HG02678 (cell line): ENCODE measurements around the gene TLDC2.

Source experiments
- ATAC-seq: cut with Tn5 transposase; IDR thresholded peaks from one replicate; pipeline ENCODE4 v1.9.1; 2021; ENCODE audit warnings: mild to moderate bottlenecking, moderate library complexity; ENCODE audit not compliant: unreplicated experiment

Gene TLDC2

DNA sequence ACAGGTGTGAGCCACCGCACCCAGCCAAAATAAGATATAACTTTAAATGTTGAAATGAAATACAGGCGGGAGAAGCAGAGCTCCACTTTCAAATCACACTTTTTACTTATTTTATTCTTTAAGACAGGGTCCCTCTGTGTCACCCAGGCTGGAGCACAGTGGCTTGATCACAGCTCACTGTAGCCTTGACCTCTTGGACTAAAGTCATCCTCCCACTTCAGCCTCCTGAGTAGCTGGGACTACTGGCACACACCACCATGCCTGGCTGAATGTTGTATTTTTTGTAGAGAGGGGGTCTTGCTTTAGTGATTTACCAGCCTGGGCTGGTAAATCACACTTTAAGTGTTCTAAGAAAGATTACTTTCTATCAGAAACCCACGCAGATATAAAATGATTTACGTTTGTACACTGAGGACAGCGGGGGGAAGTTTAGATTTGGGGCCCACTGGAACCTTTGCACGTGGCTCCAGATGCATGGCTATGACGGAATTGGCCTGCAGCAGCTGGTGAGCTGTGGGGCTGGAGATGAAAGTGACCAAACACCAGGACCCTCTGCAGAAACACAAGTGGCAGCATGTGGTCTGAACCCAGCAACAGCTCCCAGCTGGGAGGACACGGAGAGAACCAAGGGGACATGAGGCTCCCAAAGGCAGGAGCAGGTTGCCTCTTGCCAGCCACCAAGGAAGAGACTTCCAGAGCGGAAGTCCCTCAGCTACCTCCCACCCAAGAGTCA is 26.4 kb upstream of the TLDC2 start:
- ATAC-seq: no peak

DNA sequence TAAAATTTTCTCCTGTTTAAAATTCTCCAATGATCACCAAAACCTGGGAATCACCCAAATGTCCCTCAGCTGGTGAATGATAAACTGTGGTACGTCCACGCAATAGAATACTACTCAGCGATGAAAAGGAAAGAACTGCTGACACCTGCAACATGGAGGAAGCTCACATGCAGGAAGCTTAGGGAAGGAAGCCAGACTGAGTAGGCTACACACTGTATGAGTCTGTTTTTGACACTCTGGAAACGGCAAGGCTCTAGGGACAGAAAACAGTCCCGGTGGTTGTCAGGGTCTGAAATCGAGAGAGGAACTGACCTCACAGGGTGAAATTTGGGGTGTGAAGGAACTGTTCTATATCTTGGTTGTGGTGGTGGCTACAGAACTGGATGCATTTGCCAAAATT is 25.2 kb upstream of the TLDC2 start:
- no peak for ATAC-seq

DNA sequence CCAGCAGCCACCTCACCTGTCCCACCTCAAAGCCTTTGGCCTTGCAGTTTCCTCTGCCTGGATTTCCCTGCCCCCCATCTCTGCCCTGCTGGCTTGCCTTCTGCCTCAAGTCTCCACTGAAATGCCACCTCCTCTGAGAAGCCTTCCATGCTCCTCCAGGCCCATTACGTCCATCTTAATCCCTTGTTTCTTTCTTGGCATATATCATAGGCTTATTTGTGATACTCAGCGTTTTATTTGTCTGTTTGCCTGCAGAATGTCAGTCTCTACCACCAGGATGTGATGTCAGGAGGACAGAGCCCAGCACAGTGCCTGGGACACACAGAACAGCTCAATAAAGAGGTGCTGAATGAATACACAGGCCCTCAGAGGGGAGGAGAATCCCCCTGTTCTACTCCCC is 24.4 kb upstream of the TLDC2 start:
- no peak for ATAC-seq

DNA sequence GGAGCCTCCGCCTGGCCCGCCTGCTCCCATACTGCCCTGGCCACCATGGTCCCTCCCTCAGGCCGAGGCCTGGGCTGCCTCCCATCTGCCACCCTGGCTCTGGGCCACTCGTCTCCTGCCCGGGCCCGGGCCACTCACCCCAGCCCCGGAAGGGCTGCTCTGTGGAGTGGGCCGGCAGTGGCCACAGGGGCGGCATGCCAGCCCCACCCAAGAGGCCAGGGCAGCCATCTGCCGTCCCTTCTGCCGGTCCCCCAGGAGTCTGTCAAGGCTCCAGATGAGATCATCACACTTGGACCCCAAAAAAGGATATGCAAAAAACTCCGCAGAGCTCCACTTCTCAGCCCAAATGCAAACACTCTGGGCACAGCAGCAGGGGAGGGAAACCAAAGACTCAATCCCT is 23.8 kb upstream of the TLDC2 start:
- ATAC-seq: no peak

DNA sequence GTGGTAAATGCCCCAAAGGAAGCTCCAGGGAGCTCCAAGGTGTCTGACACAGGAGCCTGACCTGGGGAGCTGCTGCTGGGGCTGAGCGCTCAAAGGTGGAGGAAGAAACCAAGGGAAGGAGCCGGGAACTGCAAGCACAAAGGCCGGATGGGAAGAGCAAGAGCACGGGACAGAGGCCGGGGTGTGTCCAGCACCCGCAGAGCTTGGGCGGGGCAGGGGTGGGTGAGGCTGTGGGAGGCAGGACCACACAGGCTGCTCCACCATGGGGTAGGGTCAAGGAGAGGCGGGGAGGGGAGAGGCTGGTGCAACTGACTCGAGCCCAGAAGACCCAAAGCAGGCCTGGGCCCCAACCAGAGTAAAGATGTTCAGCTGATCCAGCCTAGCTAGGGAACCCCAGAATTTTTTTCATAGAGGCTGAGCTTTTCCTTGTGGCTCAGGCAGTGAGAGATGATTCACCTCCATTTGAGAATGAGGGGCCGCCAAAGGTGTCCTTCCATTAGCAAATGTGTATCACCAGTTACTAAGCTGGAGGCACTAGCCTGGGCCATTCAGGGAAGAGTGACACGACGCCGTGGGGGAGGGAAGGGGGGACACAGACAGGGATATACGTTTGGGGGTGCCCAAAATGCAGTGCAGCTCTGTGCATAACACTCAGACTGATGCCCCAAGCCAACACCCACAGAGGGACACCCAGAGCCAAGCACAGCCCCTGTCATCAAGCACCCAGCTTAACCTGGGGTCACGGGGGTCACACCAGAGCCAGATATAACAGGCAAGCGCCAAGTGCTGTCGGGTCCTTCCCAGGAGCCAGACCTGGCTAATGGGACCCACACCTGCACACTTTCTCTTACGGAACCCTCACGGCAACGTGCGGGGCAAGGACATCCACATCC is 21.3 kb upstream of the TLDC2 start:
- ATAC-seq: no peak

DNA sequence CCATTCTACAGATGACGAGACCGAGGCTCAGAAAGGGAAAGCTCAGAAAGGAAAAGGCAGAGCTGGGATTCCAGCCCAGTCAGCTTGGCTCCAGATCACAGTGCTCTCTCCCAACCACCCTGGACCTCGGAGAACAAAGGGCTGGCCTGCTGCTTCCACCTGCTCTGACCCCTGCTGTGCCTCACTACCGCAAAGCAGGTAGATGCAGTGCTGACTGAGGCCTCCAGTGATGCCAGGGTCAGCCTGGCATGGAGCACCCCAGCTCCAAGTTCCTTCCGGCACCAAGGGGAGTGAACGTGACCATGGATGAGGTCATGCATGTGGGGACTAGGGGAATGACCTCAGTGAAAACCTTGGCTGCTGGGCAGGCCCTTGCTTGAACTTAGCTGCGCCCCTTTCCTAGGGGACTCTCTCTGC is 20.7 kb upstream of the TLDC2 start:
- no peak for ATAC-seq

DNA sequence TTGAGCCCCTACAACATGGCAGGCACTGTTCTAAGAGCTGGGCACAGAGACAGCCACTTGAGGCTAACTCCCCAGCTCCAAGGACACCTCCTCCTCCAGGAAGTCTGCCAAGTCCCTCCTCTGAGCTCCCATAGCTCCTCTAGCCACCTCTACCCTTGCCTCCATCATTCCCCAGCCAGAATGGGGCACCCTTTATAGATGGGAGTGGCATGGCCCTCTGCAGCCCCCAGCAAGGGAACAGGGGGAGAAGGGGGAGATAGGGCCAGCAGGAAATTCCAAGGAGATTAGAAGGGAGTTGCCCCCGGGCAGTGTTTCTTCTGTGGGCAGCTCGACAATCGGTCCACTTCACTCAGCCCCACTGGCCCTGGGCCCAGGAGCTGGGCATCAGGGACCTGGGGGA is 19.7 kb upstream of the TLDC2 start:
- no peak for ATAC-seq

DNA sequence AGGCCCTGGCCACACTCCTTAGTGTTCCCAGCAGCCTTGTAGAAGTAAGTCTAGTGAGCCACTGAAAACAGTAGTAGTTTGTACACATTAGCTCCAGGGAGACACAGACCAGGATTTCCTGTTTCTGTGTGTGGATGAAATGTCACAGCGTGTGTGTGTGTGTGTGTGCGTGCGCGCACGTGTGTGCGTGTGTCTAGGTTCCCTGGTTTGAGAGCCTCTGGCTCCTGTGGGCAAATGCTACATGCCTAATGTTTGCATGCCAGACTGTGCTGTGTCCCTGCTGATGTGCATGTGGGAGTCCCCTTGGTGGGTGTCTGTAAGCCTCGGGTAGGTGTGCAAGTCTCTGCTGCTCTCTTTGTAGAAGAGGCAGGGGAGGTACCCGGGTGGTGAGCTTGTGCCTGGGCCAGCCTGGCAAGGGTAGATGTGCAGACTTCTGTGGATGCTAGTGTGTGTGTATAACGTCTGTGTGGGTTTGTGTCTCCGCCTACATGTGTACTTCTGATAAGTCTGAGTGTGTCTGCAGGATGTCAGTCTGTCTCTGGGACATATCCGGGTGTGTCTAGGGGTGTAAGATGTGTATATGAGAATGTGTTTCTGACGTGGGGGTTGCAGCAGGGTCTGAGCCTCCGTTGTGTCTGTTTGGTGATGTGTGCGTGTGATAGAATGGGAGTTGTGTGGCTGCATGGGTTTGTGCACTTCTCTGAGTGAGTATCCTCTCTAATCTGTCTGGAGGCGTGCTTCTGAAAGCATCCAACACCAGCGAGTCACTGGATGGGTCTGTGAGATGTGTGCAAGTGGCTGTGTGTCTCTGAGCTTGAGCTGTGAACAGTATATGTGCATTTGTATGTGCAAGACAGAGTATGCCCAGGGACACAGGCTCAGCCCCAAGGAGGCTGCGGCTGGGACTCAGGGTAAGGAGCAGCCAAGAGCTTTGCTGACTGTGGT is 19.0 kb upstream of the TLDC2 start:
- ATAC-seq: no peak

DNA sequence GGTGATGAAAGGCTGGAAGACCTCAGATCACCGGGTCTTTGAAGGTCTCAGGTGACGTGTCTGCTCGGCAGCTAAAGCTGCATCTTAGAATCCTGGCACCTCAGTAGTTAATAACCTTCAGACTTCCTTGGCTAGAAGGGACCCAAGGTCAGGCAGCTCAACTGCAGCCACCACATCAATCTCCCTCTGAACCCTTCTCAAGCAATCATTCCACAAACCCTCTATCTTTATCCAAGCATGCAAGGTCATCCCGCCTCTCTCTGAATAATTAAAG is 16.7 kb upstream of the TLDC2 start:
- ATAC-seq: no peak

DNA sequence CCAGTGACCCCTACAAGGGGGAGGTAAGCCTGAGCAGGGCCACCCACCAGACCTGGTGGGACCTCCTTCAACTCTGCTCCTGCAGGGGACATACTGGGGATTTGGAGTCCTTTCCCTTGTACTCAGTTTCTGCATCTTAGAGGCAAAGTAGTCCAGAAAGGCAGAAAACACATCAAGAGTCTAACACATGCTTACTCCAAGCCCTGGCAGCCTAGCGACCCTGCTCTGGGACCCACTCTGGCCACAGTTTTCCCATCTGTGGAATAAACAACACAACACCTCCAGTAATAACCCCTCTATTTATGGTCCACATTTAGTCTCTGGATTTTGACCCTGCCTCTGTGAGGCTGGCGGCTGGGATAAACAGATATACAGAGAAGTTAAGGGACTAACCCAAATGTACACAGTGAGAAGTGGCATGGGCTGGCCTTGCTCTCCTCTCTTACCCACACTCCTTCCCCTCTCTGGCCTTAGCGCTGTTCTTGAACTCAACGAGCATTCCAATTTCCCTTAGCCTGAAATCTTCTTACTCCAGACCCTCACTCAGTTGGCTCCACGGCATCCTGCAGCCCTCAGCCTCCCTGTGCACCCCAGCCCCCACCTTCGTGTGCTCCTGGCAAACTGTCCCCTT is 16.1 kb upstream of the TLDC2 start:
- ATAC-seq: no peak

DNA sequence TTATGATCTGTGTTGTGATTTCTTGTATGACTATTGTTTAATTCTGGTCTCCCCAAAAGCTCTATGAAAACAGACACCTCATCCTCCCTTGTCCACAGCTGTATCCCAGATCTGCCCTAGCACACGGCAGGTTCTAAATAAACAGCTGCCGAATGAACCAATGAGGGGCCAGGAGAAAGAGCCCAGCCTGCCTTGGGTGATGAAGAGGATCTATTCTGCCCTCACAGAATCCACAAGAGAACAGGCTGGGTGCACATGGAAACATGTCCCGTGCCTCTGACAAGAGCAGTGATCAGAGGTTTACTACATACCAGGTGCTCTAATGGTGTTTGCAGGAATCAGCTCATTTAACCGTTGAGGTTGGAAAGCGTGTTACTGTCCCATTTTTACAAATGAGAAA is 15.6 kb upstream of the TLDC2 start:
- no peak for ATAC-seq

DNA sequence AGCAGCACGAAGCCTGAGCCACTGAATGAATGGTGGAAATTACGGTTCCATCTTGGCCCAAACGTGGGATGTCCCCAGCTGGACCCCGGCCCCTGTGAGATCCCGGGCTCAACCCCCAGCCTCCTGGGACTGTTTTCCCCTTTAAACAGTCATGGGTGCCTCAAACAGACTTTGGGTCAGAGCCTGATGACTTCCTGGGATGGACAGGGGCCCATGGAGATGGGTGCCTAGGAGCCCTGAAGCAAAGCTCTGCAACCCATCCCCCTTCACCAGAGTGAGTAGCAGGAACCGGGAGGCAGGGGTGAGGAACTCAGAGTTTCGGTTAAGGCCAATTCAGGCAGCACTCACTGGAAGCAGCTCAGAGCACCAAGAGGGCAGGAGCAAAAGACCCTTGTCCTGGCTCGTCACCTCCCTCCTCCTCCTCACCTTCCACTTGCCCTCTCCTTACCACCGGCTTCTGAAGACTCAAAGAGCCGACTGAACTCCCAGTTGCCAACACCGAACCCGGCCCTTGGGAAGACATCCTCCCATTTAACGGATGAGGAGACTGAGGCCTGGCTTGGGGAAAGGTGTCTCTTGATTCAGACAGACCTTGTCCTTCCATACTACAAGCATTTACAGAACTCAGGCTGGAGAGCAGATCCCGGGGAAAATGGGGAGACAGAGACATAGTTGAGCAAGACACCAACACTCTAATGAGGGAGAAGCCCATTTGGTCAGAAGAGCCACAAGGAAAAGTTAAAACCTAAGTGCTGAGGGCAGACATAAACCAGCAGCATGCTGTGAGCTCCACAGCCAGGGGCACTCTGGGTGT is 14.9 kb upstream of the TLDC2 start:
- ATAC-seq: no peak

DNA sequence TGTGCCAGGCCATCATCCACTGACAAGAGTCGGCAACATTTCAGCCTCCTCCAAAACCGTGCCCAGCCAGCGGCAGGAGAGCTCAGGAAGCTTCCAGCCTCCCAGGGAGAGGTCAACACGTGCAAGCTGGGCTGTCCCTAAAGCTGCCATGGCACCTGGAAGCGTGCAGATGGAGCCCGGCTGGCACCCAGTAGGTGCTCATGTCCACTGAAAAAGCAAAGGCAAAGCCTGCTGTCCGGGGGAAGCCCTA is 14.4 kb upstream of the TLDC2 start:
- ATAC-seq: no peak

DNA sequence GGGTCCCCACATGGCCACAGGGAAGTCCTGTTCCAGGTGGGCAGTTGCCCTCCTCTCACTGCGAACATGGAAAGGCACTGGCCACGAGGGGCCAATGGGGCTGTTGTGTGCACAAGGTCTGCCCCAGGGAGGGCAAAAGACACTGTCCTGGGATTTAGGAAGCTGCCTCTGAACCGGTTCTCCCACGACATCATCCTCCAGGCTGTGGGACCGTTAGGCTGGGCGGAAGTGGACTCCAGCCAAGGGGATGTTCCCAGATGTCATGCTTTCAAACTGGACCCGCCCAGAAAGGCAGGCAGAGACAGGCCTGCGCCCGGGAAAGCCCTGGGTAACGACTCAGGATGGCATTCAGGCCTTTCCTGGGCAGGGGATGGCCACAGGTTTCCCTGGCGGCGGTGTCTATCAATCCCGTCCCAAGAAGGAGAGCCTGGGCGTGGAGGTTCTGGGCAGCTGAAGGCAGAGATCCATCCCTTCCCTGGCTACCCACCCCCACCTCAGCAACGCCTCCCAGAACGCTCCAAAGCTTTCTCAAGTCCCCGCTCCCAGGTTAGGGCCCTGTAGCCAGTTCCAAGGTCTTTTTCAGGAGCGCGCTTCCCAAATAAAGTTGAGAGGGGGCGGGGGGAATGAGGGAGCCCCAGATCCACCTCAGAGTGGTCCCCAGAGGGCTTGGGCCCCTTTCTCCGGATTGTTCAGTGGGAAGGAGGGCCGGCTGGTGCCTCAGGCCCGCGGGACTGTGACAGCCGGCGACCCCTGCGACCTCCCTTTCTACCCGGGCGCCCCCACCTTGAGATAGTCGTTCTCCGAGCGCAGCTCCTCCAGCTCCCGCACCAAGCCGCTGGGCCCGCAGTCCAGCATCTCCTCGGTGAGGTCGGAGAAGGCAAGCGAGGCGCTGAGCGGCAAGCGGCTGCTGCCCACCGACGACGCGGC is 13.8 kb upstream of the TLDC2 start:
- ATAC-seq: no peak

DNA sequence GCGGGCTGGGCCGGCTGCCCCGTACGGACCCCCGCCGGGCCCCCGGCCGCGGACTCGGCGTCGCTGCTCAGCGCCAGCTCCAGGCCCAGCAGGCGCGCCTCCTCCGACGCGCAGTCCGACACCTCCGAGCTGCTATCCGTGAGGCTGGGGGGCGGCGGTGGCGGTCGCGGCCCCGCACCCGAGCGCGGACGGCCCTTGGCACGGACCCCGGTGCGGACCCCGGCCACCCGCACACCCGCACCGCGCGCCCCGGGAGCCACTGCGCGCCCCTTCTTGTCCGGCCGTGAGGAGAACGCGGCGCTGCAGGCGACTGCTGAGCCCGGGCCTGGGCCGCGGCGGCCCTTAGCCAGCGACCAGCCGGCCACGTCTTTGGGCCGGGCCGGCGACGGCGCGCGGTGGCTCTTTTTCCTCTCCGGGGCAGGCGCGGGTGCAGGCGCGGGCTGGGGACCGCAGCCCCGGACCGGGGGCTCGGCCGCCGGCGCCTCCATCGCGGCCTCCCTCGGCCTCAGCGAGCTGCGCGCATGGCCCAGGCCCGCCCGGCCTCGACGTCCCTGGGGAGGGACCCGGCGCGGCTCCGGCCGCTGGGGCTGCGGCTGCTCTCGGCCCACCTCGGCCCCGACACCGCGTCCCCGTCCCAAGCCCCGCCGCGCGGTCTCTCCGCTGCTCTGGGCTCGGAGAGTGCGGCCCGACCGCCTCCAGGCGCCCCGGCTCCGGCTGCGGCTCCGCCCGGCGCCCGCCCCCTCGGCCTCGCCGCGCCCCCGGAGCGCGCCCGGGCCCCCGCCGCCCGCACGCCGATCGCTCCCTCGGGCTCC is 12.9 kb upstream of the TLDC2 start:
- peak; percentile 48 for ATAC-seq

DNA sequence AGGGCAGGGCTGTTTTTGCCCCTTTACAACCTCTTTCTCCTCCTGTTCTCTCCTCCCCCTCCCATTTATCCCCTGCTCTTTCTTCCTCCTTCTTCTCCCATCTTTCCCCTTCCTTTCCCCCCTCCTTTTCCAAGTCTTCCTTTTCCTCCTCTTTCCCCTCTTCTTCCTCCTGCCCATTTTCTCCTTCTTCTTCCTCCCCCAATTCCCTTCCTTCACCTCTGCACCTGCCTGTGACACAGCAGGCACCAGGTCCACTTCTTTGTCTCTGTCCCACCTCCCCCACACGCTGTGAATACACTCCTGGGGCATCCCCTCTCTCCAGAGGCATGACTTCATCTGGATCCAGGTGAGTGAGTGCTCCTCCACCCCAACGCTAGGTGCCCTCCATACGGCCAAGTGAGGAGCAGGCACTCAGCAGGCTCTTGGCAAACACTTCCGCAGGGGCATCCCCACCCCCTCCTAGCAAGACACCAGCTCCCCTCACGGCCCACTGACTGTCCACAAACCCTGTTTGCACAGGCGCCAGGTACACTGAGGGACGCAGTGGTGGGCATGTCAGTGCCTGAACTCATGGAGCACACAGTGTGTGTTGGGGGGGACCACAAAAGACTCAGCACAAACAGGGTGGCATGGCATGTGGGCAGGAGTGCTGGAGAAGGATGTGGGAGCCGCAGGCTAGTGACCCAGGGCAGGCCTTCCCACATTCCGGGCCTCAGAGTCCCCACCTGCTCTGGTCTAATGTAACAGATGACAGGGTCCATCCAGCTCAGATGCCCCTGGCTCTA is 10.7 kb upstream of the TLDC2 start:
- ATAC-seq: no peak

DNA sequence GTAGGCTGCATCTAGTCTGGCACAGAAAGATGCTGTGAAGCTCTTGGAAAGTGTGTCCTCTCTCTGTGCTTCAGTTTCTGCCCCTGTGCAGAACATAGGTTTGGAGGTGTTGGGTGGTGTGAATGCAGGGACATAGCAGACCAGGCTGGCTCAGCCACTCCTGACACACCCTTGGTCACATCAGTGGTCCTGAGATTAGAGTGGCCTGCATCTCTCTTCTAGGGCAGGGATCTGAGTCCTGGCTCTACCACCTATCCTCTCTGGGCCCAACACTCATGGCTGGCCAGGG is 10.1 kb upstream of the TLDC2 start:
- no peak for ATAC-seq

DNA sequence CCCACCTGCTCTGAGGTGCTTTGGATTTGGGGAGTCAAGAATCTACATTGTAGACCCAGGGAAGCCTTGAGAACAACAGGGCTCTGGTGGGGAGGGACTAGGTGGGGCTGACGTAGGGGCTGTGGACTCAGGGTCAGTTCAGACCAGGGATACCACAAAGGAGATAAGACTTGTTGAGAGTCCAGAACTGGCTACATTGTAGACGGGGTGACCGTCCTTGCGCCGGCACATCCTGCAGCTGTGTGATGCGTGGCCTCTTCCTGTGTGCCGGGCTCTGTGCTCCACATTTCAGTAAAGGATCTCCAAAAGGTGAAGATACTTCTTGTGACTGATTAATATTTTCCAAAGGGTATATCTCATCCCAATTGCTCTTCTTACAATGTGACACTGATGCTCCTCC is 9.8 kb upstream of the TLDC2 start:
- ATAC-seq: no peak
